ENCODE results near the gene AGFG2.

DNA sequence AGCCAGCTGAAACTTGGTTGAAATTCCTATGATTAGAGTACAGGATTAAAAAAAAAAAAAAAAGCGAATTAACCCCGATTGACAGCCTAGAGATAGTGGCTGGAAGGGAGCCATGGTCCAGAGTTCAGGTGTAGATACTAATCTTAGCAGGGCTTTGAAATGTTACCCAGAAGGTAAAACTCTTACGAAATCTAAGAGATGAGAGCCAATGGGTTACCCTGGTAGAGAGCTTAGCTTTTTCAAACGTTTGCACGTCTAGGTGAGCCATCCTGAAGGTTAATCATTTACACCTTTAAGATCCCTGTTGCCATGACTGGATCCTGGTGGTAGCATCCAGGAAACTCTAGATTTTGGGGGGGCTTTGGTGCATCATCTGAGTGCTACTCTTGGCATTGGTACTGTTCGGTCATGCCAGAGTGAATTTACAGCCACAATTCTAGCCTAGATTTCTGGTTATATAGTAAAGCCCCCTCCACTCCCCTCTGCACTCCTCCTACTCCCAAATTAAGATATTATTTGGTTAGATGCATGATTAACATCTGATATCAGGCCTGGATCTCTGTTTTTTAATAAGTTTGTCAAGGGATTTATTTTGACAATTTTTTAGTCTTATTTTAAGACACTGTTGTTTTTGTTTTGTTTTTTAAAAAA, 1.2 kb downstream of the AGFG2 start:
- TF ChIP-seq GLIS3 (CRISPR knock-in tag; IDR thresholded peaks at IDR 0.05) (no peak), ZFP3 (CRISPR knock-in tag; IDR thresholded peaks at IDR 0.05) (no peak), RARB (CRISPR knock-in tag; IDR thresholded peaks at IDR 0.05) (no peak), BACH2 (CRISPR knock-in tag; IDR thresholded peaks at IDR 0.05; ENCODE audit: borderline replicate concordance) (no peak)
- TF ChIP-seq, protein P1, sequence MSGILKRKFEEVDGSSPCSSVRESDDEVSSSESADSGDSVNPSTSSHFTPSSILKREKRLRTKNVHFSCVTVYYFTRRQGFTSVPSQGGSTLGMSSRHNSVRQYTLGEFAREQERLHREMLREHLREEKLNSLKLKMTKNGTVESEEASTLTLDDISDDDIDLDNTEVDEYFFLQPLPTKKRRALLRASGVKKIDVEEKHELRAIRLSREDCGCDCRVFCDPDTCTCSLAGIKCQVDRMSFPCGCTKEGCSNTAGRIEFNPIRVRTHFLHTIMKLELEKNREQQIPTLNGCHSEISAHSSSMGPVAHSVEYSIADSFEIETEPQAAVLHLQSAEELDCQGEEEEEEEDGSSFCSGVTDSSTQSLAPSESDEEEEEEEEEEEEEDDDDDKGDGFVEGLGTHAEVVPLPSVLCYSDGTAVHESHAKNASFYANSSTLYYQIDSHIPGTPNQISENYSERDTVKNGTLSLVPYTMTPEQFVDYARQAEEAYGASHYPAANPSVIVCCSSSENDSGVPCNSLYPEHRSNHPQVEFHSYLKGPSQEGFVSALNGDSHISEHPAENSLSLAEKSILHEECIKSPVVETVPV (CRISPR knock-in tag; IDR thresholded peaks at IDR 0.05): no peak
- TF ChIP-seq, protein P2, sequence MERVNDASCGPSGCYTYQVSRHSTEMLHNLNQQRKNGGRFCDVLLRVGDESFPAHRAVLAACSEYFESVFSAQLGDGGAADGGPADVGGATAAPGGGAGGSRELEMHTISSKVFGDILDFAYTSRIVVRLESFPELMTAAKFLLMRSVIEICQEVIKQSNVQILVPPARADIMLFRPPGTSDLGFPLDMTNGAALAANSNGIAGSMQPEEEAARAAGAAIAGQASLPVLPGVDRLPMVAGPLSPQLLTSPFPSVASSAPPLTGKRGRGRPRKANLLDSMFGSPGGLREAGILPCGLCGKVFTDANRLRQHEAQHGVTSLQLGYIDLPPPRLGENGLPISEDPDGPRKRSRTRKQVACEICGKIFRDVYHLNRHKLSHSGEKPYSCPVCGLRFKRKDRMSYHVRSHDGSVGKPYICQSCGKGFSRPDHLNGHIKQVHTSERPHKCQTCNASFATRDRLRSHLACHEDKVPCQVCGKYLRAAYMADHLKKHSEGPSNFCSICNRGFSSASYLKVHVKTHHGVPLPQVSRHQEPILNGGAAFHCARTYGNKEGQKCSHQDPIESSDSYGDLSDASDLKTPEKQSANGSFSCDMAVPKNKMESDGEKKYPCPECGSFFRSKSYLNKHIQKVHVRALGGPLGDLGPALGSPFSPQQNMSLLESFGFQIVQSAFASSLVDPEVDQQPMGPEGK (CRISPR knock-in tag; IDR thresholded peaks at IDR 0.05; ENCODE audit: borderline replicate concordance): no peak
- TF ChIP-seq, protein P3, sequence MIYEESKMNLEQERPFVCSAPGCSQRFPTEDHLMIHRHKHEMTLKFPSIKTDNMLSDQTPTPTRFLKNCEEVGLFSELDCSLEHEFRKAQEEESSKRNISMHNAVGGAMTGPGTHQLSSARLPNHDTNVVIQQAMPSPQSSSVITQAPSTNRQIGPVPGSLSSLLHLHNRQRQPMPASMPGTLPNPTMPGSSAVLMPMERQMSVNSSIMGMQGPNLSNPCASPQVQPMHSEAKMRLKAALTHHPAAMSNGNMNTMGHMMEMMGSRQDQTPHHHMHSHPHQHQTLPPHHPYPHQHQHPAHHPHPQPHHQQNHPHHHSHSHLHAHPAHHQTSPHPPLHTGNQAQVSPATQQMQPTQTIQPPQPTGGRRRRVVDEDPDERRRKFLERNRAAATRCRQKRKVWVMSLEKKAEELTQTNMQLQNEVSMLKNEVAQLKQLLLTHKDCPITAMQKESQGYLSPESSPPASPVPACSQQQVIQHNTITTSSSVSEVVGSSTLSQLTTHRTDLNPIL (CRISPR knock-in tag; IDR thresholded peaks at IDR 0.05; ENCODE audit: low read depth): no peak

Data from SK-N-SH treated with all-trans-retinoic acid at 6 μM for 48 hours (cell line).